ENCODE measurements around the gene SLC26A9. TPM values are rescaled to one million over a fixed set of nuclear protein-coding genes. Genes with fewer than 3 reads are reported as not detected.

The SLC26A9 gene
- total RNA-seq, 1 donor from 2014 or later, result not detected

DNA sequence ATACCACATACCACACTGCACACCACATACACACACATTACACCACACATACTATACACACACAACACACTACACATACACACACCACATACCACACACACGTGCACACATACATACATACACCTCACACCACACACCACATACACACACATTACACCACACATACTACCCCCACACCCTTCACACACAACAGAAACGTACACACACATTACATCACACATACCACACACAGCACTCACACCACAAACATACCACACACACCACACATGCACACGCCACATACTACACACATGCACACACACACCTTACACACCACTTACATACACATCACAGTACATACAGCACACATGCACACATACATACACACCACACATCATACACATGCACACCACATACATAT is 31.5 kb upstream of the SLC26A9 start:
- no peak for DNase-seq (ENCODE audit: low read depth)

DNA sequence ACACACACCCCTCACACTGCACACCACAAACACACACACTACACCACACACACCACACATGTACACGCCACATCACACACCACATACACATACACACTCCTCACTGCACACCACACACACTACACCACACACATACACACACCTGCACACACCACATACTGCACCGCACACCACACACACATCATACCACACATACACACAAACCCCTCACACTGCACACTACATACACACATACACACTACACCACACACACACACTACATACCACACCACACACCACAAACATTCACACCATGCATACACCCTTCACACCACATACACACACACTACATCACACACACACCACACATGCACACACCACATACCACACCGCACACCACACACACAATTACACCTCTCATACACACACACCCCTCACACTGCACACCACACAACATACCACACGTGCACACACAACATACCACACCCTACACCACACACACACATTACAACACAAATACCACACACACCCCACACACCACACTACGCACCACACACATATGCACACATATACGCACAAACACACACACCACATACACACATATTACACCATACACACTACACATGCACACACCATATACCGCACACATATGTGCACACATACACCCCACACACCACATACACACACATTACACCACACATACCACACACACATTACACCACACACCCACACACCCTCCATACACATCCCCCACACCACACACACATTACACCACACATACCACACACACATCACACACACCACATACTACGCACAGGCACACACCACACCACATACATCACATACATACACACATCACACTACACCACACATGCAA is 30.3 kb upstream of the SLC26A9 start:
- DNase-seq (ENCODE audit: low read depth), result no peak

DNA sequence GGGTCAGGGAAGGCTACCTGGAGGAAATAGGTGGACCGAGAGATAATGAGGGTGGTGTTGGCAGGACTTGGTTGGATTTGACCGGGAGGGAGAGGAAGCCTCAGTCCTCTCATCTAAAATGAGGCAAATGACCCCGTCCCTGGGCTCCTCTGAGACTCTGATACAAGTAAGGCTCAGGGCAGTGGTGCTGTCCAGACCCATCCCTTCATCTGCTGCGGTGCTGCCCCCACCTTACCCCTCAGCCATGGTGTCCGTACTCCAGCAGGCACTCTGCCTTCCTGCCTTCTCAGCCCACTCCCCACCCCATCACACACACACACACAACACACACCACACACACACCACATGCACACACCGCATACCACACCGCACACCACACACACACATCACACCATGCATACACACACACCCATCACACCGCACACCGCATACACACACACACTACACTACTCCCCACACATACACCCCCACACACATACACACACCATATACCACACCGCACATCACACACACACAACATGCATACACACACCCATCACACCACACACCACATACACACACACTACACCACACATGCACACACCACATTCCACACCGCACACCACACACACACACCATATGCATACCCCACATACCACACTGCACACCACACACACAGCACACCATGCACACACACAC is 29.4 kb upstream of the SLC26A9 start:
- no peak for DNase-seq (ENCODE audit: low read depth)

- DNase-seq (ENCODE audit: low read depth), result no peak
Observed at GRCh38 chr1:205972081-205972480, 28.8 kb upstream of the SLC26A9 start.

- peak; percentile 76 for DNase-seq (ENCODE audit: low read depth)
Observed at GRCh38 chr1:205971082-205971481, 27.8 kb upstream of the SLC26A9 start.

DNA sequence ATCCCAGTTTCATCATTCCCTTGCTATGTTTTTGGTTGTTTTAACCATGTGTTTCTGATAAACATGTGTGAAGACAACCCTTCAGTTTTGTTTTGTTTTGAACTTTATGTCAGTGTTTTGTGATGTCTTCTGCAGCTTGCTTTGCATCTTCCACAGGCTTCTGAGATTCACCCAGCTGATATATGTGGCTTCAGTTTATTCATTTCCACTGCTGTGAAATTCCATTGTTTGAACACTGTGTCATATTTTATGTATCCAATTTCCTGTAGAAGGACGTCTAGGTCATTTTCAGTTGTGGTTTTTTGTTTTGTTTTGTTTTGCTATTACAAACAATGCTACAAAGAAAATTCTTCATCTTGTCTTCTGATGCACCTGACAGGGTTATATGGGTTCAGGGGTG is 27.2 kb upstream of the SLC26A9 start:
- no peak for DNase-seq (ENCODE audit: low read depth)

- no peak for DNase-seq (ENCODE audit: low read depth)
Observed at GRCh38 chr1:205969229-205969628, 26.0 kb upstream of the SLC26A9 start.

- DNase-seq (ENCODE audit: low read depth), result no peak
Observed at GRCh38 chr1:205967554-205968335, 24.5 kb upstream of the SLC26A9 start.

DNA sequence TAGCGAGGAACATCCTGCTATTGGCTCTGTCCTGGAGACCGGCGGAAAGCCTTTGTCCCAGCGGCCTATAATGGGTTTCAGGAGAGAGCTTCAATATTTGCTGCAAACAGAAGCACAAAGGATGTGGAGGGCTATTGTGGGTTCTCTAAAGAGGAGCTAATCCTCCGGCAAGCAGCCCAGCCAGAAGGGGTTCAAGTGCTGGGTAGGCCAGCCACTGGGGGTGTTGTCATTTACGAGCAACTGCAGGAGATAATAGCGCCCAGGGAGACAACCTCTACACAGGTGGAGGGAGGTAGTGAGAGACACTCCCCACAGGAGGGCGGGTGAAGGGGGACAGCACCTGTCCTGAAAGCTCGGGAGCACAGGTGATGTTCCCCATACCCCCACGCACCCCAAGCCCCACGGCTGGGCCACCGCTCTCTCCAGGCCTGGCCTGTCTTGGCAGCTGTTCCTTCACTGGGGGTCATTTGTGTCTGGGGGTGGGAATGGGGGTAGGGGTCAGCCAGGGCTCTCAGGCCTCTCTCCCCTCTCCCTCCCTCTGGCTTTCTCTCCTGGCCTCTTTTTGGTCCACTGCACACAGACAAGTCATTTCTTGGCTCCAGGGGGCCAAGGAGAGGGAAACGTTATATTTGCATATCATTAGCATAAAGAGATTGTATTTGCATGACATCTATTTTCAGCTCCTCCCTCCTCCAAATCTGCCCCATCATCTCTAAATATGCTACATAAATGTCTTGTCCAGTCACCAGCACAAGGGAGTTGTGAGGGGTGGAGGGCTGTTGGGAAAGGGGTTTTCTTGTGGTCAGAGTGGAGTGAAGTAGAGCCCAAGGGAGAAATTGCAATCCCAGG is 22.0 kb upstream of the SLC26A9 start:
- no peak for DNase-seq (ENCODE audit: low read depth)

- no peak for DNase-seq (ENCODE audit: low read depth)
Observed at GRCh38 chr1:205963352-205964155, 20.3 kb upstream of the SLC26A9 start.

DNA sequence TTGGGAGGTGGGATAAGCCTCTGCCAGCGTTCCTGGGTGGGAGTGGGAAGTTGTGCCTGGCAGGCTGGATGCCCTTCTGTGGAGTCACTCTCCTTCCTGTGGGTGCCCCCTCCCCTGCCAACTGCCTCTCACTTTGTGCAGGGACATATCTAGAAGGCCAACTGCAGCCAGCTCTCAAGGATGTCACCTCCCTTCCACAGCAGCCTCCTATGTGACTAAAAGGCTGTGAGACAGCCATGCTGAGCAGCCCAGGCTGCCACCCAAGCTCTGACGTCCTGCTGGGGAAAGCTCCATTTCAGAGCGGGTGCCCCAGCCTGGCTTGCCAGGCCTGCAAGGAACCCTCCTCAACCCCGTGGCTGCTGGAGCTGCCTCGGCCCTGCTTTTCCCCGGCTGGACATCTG is 19.6 kb upstream of the SLC26A9 start:
- no peak for DNase-seq (ENCODE audit: low read depth)

DNA sequence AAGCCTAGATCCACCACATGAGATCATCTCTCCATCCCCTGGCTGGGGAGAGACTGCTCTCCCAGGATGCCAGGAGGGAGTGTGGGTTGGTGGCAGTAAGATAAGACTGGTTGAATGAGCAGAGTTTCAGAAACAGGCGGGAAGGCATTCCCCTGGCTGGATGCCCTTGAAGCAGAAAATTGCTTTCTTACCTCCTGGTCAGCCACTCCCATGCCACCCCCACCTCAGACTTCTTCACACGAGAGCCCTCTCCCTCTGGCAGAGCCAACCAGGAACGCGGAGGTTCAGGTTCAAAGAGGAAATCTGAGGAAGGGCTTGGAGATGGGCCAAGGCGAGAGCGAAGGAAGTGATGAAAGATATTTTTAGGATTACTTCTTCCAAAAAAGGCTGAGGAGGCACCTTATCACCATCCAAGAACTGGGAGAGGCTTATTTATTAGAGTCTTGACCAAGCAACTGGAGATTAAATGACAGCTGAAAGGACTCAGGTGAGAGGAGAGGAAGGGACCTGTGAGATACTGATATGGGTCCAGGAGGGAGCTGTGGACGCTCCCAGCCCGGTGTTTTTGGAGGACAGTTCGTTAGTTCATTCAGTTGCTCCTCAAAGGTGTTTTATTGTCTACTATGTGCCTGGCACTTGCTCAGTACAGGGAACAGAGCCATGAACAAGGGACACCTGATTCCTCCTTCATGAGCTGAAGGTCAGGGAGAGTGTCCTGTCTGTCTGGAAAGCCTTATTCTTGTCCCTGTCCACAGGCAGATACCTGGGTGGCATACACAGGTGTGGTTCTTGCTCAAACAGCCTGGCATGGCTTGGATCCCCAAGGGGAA is 18.9 kb upstream of the SLC26A9 start:
- no peak for DNase-seq (ENCODE audit: low read depth)

DNA sequence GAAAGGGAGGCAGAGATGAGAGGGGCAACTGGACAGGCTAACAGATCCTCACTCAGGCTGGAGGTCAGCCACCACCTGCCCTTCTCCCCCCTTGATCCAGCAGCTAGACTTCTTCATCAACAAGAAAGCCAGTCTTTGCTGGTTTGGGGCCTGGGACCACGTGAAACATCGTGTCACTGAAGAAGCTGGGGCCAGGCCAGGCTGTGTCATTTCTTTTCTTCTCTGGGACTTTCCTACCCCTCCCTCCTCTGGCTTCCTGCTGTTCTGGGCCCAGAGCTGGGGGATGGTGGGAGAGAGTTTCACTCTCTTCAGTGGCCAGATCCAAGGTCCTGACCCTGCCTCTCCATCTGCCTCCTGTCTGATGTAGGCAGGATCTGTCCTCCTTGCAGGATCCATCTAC is 18.1 kb upstream of the SLC26A9 start:
- no peak for DNase-seq (ENCODE audit: low read depth)

DNA sequence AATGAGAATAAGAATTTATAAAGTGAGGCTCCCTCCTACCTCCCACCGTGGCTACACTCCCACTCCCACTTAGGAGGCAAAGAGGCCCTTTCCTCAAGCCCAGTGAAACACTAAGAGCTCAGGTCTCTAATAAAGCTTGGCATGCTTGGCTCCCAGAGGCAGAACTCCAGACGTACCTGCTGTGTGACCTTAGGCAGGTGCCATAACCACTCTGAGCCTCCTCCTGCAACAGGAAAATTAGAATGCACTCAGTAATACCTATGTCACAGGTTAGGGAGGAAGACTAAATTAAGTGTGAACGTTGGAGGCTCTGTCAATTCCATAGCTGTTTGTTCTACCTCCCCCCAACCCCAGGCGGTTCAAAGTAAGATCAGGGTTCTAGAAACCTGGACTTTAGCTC is 16.5 kb upstream of the SLC26A9 start:
- DNase-seq (ENCODE audit: low read depth), result no peak

GRCh38 chr1:205955499-205955898 is 12.2 kb upstream of the SLC26A9 start:
- DNase-seq (ENCODE audit: low read depth), result no peak

DNA sequence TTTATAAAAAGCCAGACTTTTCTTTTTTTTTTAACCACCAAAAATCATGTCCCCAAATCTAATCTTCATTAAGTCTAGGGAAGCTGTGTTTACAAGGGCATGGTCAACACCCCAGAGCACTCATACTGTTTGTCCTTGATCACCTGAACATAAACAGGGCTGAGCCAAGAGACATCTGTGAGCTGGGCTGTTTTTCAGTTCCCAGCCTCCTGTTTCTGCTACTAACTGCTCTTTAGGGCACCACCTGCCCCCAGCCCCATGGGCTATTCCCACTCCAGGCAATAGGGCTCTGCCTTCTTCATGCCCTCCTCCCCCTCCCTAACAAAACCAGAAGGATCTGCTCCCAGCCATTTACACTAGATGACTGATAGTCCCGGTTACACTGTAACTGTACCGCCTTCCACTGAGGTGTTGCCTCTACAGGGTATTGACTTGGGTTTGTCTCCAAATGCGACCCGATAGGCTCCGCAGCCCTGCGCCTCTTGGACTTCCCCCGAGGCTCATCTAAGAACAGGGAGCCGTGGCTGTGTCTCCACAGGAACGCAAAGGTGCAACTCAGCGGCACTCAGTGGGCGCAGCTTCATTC is 11.7 kb upstream of the SLC26A9 start:
- no peak for DNase-seq (ENCODE audit: low read depth)

GRCh38 chr1:205951746-205952145 is 8.5 kb upstream of the SLC26A9 start:
- no peak for DNase-seq (ENCODE audit: low read depth)

- DNase-seq (ENCODE audit: low read depth), result peak; percentile 96
Observed at GRCh38 chr1:205950826-205951549, 7.7 kb upstream of the SLC26A9 start.
